ENCODE measurements around the gene LDB2.

LDB2 gene

GRCh38 chr4:16844816-16845586 lies 53.4 kb downstream of the LDB2 start:
- no peak for DNase-seq (ENCODE audit: extremely low read depth in 1 of 2, low read depth in 1 of 2)

GRCh38 chr4:16843831-16844508 lies 54.5 kb downstream of the LDB2 start:
- no peak for DNase-seq (ENCODE audit: extremely low read depth in 1 of 2, low read depth in 1 of 2)

GRCh38 chr4:16838226-16838875 lies 60.1 kb downstream of the LDB2 start:
- no peak for DNase-seq (ENCODE audit: extremely low read depth in 1 of 2, low read depth in 1 of 2)

- no peak for DNase-seq (ENCODE audit: extremely low read depth in 1 of 2, low read depth in 1 of 2)
Measured at GRCh38 chr4:16837475-16837874, 61.0 kb downstream of the LDB2 start.

GRCh38 chr4:16836324-16836723 lies 62.1 kb downstream of the LDB2 start:
- no peak for DNase-seq (ENCODE audit: extremely low read depth in 1 of 2, low read depth in 1 of 2)

GRCh38 chr4:16835597-16836247 lies 62.7 kb downstream of the LDB2 start:
- DNase-seq (ENCODE audit: extremely low read depth in 1 of 2, low read depth in 1 of 2): no peak

- DNase-seq (ENCODE audit: extremely low read depth in 1 of 2, low read depth in 1 of 2): no peak
Measured at GRCh38 chr4:16834814-16835213, 63.6 kb downstream of the LDB2 start.

GRCh38 chr4:16833722-16834121 lies 64.7 kb downstream of the LDB2 start:
- no peak for DNase-seq (ENCODE audit: extremely low read depth in 1 of 2, low read depth in 1 of 2)

- DNase-seq (ENCODE audit: extremely low read depth in 1 of 2, low read depth in 1 of 2): no peak
Measured at GRCh38 chr4:16830081-16830480, 68.4 kb downstream of the LDB2 start.

GRCh38 chr4:16827794-16828724 lies 70.4 kb downstream of the LDB2 start:
- DNase-seq (ENCODE audit: extremely low read depth in 1 of 2, low read depth in 1 of 2): no peak

- no peak for DNase-seq (ENCODE audit: extremely low read depth in 1 of 2, low read depth in 1 of 2)
Measured at GRCh38 chr4:16827045-16827444, 71.4 kb downstream of the LDB2 start.

GRCh38 chr4:16826406-16826910 lies 72.0 kb downstream of the LDB2 start:
- DNase-seq (ENCODE audit: extremely low read depth in 1 of 2, low read depth in 1 of 2): no peak

GRCh38 chr4:16824278-16824806 lies 74.1 kb downstream of the LDB2 start:
- no peak for DNase-seq (ENCODE audit: extremely low read depth in 1 of 2, low read depth in 1 of 2)

GRCh38 chr4:16820329-16820728 lies 78.1 kb downstream of the LDB2 start:
- DNase-seq (ENCODE audit: extremely low read depth in 1 of 2, low read depth in 1 of 2): no peak

GRCh38 chr4:16819652-16820051 lies 78.8 kb downstream of the LDB2 start:
- no peak for DNase-seq (ENCODE audit: extremely low read depth in 1 of 2, low read depth in 1 of 2)

GRCh38 chr4:16818005-16818404 lies 80.4 kb downstream of the LDB2 start:
- DNase-seq (ENCODE audit: extremely low read depth in 1 of 2, low read depth in 1 of 2): no peak

GRCh38 chr4:16817286-16817685 lies 81.2 kb downstream of the LDB2 start:
- DNase-seq (ENCODE audit: extremely low read depth in 1 of 2, low read depth in 1 of 2): no peak

- DNase-seq (ENCODE audit: extremely low read depth in 1 of 2, low read depth in 1 of 2): no peak
Measured at GRCh38 chr4:16814361-16814760, 84.1 kb downstream of the LDB2 start.

- no peak for DNase-seq (ENCODE audit: extremely low read depth in 1 of 2, low read depth in 1 of 2)
Measured at GRCh38 chr4:16812041-16812440, 86.4 kb downstream of the LDB2 start.

- DNase-seq (ENCODE audit: extremely low read depth in 1 of 2, low read depth in 1 of 2): no peak
Measured at GRCh38 chr4:16809943-16810342, 88.5 kb downstream of the LDB2 start.

Data from stimulated activated CD8-positive, alpha-beta memory T cell treated with anti-CD3 and anti-CD28 coated beads, Interleukin-7, amount 100 ng/mL, for 48 hours (primary cell).